ENCODE results near the gene AQP12B.
"Not testable (repeated sequence)": the region's sequence is repeated elsewhere in the genome, so short reads cannot be mapped to it uniquely, and the experiment has no call there.

The AQP12B gene

DNA sequence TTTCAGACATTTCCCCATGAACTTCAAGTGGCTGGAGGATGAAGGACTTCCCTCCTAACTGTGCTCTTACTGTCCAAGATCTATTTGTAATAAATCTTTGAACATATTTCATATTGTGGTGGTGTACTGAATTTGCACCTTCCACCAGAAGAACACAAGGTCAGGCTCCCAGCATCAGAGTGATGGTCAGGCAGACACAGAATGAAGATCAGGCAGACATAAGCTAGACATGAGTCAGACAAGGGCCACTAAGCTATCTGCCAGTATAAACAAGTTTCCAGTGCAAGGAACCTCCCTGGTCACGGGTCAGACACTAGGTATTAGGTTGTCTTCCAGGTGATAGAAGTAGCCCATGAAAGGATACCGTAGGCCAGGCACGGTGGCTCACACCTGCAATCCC, 20.0 kb downstream of the AQP12B start:
- in situ Hi-C loops (cut with MboI; ENCODE audit: low pct_unique_long_range_greater_than_20kb, low sequenced_read_pairs): no loop called here
- DNase-seq: no peak

GRCh38 chr2:240659883-240660282, 22.8 kb downstream of the AQP12B start:
- in situ Hi-C loops (cut with MboI; ENCODE audit: low pct_unique_long_range_greater_than_20kb, low sequenced_read_pairs): not testable (repeated sequence)

DNA sequence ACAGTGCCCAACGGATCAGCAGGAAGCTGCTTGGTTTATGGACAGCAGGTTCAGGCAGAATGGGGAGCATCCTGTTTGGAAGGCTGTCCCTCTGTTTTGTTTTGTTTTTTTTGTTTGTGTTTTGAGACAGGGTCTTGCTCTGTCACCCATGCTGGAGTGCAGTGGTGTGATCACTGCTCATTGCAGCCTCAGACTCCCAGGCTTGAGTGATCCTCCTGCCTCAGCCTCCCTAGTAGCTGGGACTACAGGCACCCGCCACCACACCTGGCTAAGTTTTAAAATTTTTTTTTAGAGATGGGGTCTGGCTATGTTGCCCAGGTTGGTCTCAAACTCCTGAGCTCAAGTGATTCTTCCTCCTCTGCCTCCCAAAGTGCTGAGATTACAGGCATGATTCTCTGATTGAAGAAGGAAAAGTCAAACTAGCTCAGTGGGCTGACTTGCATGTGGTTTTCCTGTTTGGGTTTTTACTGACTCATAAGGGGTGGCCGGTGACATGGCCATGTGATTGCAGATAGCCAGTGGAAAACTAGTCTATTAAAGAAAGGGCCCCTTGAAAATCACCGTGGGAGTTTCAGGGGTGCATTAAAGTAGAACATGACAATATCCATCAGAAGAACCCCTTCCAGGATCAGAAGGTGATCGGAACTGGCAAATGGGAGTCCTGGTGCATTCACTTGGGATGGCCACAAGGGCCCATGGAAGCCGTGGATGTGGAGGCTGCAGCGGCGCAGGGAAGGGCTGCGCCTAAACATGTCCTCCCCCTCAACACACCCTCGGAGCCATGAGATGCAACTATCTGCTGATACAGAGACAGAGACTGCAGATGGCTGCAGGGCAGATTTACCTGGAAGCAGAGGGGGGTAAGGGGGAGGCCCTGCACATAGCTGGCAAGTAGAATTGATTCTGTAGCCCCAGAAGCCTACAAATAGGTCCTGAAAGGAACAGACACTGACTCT, 26.5 kb downstream of the AQP12B start:
- in situ Hi-C loops (cut with MboI; ENCODE audit: low pct_unique_long_range_greater_than_20kb, low sequenced_read_pairs): no loop called here
- peak; percentile 47 for DNase-seq

More at GRCh38 chr2:240659883-240660282, 22.8 kb downstream of the AQP12B start:
- DNase-seq: not testable (repeated sequence)

DNA sequence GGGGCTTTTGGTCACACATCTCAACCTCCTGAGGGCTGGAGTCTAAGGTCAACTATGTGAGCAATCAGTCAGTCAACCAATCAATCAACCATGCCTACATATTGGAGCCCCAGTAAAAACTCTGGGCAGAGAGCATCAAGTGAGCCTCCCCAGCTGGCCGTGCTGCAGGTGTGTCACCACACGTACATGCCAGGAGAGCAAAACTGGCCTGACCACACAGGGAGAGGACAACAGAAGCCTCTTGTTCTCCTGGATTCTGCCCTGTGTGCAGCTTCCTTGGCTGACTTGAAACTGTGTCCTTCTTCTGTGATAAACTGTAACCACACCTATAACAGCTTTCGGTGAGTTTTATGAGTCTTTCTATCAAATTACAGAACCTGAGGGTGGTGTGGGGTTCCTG, 31.5 kb downstream of the AQP12B start:
- no peak for DNase-seq

GRCh38 chr2:240650254-240650965, 32.3 kb downstream of the AQP12B start:
- in situ Hi-C loops (cut with MboI; ENCODE audit: low pct_unique_long_range_greater_than_20kb, low sequenced_read_pairs): no loop called here
- DNase-seq: no peak

More for the DNA sequence above, 31.5 kb downstream of the AQP12B start:
- in situ Hi-C loops (cut with MboI; ENCODE audit: low pct_unique_long_range_greater_than_20kb, low sequenced_read_pairs): no loop called here

- no peak for DNase-seq
- in situ Hi-C loops (cut with MboI; ENCODE audit: low pct_unique_long_range_greater_than_20kb, low sequenced_read_pairs): no loop called here
Observed at GRCh38 chr2:240649331-240649730, 33.4 kb downstream of the AQP12B start.

GRCh38 chr2:240648650-240649275, 33.9 kb downstream of the AQP12B start:
- DNase-seq: no peak
- in situ Hi-C loops (cut with MboI; ENCODE audit: low pct_unique_long_range_greater_than_20kb, low sequenced_read_pairs): no loop called here

DNA sequence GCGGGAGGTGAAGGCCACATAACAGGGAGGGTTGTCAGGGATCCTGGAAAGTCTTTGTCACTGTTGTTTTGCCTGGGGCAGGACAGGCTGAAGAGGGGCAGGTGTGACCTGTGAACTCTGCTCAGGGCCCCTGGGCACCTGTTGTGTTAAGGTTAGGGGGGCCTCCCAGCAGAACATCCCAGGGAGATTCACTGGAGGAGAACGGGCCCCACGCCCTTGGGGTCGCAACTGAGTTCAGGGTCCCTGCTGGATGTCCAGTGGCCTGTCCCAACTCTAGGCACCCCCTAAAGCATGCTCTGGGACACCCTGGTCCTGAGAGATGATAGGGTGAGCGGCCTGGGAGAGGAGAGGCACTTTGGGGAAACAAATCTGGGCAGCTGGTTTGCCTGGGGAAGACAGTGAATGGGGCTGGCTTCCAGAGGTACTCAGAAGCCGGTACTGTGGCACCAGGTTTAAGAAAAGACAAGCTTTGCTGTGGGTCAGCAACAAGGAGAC, 34.5 kb downstream of the AQP12B start:
- in situ Hi-C loops (cut with MboI; ENCODE audit: low pct_unique_long_range_greater_than_20kb, low sequenced_read_pairs): no loop called here
- no peak for DNase-seq

GRCh38 chr2:240647503-240648154, 35.1 kb downstream of the AQP12B start:
- no peak for DNase-seq
- in situ Hi-C loops (cut with MboI; ENCODE audit: low pct_unique_long_range_greater_than_20kb, low sequenced_read_pairs): no loop called here

DNA sequence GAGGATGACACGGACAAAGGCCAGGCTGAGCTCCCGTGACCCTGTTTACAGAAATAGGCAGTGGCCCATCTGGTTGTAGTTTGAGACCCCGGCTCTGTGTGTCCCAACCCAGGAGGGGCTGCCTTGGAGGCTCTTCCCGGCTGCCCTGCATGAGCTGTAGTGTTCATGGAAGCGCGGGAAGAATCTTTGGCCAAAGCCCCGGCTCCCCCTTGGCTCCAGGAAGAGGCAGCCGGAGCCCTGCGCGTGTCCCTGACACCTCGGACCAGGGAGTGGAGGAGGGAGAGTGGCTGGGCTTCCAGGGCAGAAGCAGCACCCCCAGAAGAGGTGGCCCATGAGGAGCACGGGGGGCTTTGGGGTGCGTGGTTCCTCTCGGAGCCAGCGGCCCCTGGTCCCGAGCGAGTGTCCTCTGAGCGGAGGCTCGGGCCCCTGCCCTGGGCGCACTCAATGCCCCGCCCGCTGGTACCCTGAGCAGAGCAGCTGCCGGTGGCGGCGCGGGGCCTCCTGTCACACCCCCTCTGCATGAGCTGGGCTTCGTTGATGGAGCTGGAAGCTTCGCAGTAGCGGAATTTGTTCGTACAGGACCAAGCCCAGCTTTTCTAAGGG, 35.7 kb downstream of the AQP12B start:
- no peak for DNase-seq
- in situ Hi-C loops (cut with MboI; ENCODE audit: low pct_unique_long_range_greater_than_20kb, low sequenced_read_pairs): no loop called here

DNA sequence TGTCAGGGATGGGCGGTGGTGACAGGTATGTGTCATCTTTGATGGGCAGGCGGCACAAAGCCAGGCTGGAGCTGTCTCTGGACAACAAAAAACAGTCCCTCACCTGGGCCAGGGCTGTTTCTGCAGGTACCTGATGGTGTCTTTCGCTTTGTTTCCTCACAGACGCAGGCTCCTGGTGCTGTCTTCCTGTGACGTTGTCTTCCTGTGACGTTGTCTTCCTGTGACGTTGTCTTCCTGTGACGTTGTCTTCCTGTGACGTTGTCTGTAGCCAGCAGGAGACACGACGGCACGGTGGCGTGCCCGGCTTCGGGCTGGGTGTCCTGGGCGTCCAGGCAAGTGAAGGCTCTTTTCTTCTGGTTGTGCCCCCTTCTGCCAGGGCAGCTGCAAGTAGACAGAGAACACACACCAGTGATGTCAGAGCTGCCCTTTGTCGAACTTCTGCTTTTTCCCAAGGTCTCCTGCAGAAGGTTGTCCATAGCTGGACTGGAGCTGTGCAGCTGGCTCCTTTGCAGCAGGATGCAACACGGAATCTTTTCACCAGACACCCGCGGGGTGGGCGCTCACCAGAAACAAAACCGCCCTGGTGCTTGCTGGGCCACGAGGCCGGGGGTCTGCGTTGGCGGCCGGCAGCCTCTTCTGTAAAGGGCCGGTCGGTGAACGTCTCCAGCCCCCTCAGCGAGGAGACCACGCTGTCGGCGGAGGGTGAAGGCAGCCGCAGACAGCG, 36.3 kb downstream of the AQP12B start:
- in situ Hi-C loops (cut with MboI; ENCODE audit: low pct_unique_long_range_greater_than_20kb, low sequenced_read_pairs): no loop called here
- DNase-seq: peak; percentile 23

- in situ Hi-C loops (cut with MboI; ENCODE audit: low pct_unique_long_range_greater_than_20kb, low sequenced_read_pairs): no loop called here
- no peak for DNase-seq
Observed at GRCh38 chr2:240645801-240646175, 36.9 kb downstream of the AQP12B start.

DNA sequence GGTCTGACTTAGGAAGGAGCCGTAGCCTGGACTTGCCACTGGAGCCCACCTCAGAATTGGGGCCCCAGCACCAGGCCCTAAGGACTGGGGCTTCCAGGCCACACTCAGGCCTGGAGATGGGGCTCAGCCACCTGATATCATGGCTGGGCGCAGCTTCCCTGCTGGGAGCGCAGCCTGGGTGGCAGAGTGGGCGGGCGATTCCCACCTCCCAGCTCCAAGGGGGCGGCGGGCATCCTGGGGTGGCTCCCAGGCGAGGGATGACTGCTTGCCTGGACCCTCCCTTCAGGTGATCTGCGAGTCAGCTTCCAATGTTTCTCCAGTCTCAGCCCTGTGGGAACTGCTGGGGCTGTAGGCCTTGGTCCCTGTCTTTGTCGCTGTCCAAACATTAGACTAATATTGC, 37.3 kb downstream of the AQP12B start:
- DNase-seq: no peak
- in situ Hi-C loops (cut with MboI; ENCODE audit: low pct_unique_long_range_greater_than_20kb, low sequenced_read_pairs): no loop called here

DNA sequence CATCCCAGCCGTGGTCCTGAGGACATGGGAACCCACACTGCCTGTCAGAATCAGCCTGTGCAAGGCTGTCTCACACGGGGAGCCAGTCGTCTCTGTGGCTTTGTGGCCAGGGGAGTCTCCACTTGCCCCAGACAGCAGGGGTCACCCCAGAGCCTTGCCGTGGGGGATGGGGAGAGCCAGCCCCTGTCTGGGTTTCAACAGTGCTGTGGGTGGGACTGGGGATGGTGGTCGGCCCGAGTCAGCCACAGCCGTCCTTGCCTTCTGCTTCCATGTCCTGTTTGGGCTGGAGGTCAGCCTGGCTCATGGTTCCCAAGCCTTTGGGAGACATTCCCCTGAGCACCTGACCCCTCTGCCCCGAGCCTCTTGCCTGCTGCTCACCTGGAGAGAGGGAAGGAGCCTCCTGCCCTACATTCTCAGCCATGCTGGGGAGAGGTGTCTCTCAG, 37.8 kb downstream of the AQP12B start:
- no peak for DNase-seq

GRCh38 chr2:240644171-240644651, 38.5 kb downstream of the AQP12B start:
- in situ Hi-C loops (cut with MboI; ENCODE audit: low pct_unique_long_range_greater_than_20kb, low sequenced_read_pairs): no loop called here
- no peak for DNase-seq

More for the DNA sequence above, 37.8 kb downstream of the AQP12B start:
- in situ Hi-C loops (cut with MboI; ENCODE audit: low pct_unique_long_range_greater_than_20kb, low sequenced_read_pairs): no loop called here

DNA sequence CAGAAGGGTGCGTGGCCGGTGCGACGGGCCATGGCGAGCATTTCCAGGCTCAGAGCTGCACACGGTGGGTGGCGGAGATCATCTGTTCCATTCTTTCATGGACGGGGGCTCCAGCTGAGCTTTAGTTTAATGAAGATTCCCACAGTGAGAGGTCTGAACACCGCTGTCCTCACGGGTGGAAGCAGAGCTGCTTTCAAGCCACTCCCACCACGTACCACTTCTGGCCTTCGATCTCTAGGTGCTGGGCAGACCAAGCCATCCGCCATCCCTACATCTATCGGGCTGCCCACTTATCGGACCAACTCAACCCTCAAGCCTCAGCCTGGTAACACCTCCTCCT, 38.9 kb downstream of the AQP12B start:
- in situ Hi-C loops (cut with MboI; ENCODE audit: low pct_unique_long_range_greater_than_20kb, low sequenced_read_pairs): no loop called here
- DNase-seq: no peak

- DNase-seq: no peak
- in situ Hi-C loops (cut with MboI; ENCODE audit: low pct_unique_long_range_greater_than_20kb, low sequenced_read_pairs): no loop called here
Observed at GRCh38 chr2:240643093-240643810, 39.4 kb downstream of the AQP12B start.

DNA sequence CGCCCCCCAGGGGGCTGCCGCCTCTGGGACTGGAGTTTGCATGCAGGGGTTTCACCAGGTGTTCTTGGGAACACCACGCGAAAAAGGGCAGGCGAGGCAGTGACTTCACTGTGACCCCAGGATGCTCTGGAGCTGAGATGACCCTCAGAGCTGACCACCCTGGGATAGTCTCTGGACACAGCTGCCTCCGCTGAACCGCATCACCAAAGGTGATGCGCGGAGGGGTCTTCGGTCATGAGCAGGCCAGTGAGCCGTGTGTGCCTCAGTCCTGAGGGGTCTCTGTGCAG, 39.9 kb downstream of the AQP12B start:
- DNase-seq: no peak
- in situ Hi-C loops (cut with MboI; ENCODE audit: low pct_unique_long_range_greater_than_20kb, low sequenced_read_pairs): no loop called here
